ENCODE measurements around the gene SLC46A1.

Gene SLC46A1

DNA sequence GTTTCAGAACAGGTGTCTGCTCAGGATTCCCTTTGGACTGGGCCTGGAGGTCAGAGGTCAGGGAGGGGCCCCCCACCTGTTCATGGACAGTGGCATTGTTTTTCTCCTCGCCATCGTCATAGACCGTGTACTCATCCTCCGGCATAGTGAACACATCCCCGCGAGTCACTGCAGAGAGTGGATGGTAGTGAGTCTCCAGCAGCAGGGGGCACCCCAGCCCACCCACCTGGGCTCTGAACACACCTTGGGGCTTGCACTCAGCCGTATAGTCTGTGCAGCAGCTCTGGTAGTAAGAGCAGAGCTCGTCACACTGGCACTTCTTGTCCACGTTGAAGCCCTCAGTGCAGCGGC lies 36.4 kb downstream of the SLC46A1 start:
- no peak overlapping the region for H4K91ac ChIP-seq (ENCODE audit: low read depth, low read length, poor library complexity)
- H2BK12ac ChIP-seq (ENCODE audit: low read length) = no peak overlapping the region
- H2AK5ac ChIP-seq (ENCODE audit: low read depth, low read length) = peak overlapping the region; percentile 86
- no peak for DNase-seq (ENCODE audit: low spot score)
- H3K9me3 ChIP-seq (replicated peaks in 1 of 2; ENCODE audit: control insufficient read depth in 2 of 2, insufficient read depth in 1 of 2, low read depth in 1 of 2, low read length in 2 of 2) = no peaks in the 10 kb centered on the region
- H2BK5ac ChIP-seq (ENCODE audit: low read length) = peak overlapping the region; percentile 47
- peak overlapping the region; percentile 48 for H2AFZ ChIP-seq (ENCODE audit: low read length)
- peaks cover 3% of the 10 kb centered on the region for H3K79me1 ChIP-seq (ENCODE audit: low read depth, low read length)
- H3K9ac ChIP-seq (ENCODE audit: low read depth, low read length, poor library complexity) = no peak overlapping the region
- no peak overlapping the region for H3K4me3 ChIP-seq (ENCODE audit: low read length in 2 of 2)
- H3K27ac ChIP-seq (replicated peaks; ENCODE audit: low read length) = peak overlapping the region; percentile 64
- H2BK15ac ChIP-seq (ENCODE audit: low read length) = peak overlapping the region; percentile 69
- H3K14ac ChIP-seq (ENCODE audit: low read length) = peak overlapping the region; percentile 6
- H4K8ac ChIP-seq (ENCODE audit: low read depth, low read length) = no peak overlapping the region
- no peak overlapping the region for H3K23ac ChIP-seq (ENCODE audit: low read depth, low read length, poor library complexity)
- peak overlapping the region; percentile 20 for H3K18ac ChIP-seq (ENCODE audit: low read length)
- no peak overlapping the region for H3K4me2 ChIP-seq (ENCODE audit: insufficient read depth, low read length, poor library complexity, severe bottlenecking)
- H3K4me1 ChIP-seq (ENCODE audit: control insufficient read depth in 2 of 2, insufficient read depth in 1 of 2, low read depth in 1 of 2, low read length in 2 of 2) = peaks cover 24 to 25% of the 10 kb centered on the region in 2 donors
- WGBS, 2 donors (ENCODE audit: extremely low coverage in 2 of 2, insufficient read length in 2 of 2, insufficient replicate concordance in 1 of 2) = no CpG with 5 or more reads among the region's 10 CpGs
- no peak overlapping the region for H3K4ac ChIP-seq (ENCODE audit: low read length)
- peaks cover 0 to 16% (median 0%) of the 10 kb centered on the region in 3 experiments for H3K27me3 ChIP-seq (ENCODE audit: control insufficient read depth in 3 of 3, insufficient read depth in 3 of 3, low read depth in 1 of 3, low read length in 3 of 3)
- no peak overlapping the region for H2BK120ac ChIP-seq (ENCODE audit: low read depth, low read length)
- peaks cover under 1 to 10% of the 10 kb centered on the region in 2 donors for H3K36me3 ChIP-seq (replicated peaks in 1 of 2; ENCODE audit: control insufficient read depth in 2 of 2, insufficient read depth in 2 of 2, low read length in 2 of 2)

GRCh38 chr17:28368915-28369683 lies 36.9 kb downstream of the SLC46A1 start:
- H4K8ac ChIP-seq (ENCODE audit: low read depth, low read length) = no peak overlapping the region
- WGBS, 2 donors (ENCODE audit: extremely low coverage in 2 of 2, insufficient read length in 2 of 2, insufficient replicate concordance in 1 of 2) = no CpG with 5 or more reads among the region's 23 CpGs
- peaks cover 2 to 9% of the 10 kb centered on the region in 2 donors for H3K36me3 ChIP-seq (replicated peaks in 1 of 2; ENCODE audit: control insufficient read depth in 2 of 2, insufficient read depth in 2 of 2, low read length in 2 of 2)
- H3K9ac ChIP-seq (ENCODE audit: low read depth, low read length, poor library complexity) = no peak overlapping the region
- no peak overlapping the region for H3K4me3 ChIP-seq (ENCODE audit: low read length in 2 of 2)
- H3K4me2 ChIP-seq (ENCODE audit: insufficient read depth, low read length, poor library complexity, severe bottlenecking) = no peak overlapping the region
- H2BK120ac ChIP-seq (ENCODE audit: low read depth, low read length) = no peak overlapping the region
- no peak overlapping the region for H2BK12ac ChIP-seq (ENCODE audit: low read length)
- H3K27ac ChIP-seq (replicated peaks; ENCODE audit: low read length) = no peak overlapping the region
- peaks cover 0 to 16% (median 0%) of the 10 kb centered on the region in 3 experiments for H3K27me3 ChIP-seq (ENCODE audit: control insufficient read depth in 3 of 3, insufficient read depth in 3 of 3, low read depth in 1 of 3, low read length in 3 of 3)
- no peak overlapping the region for H3K14ac ChIP-seq (ENCODE audit: low read length)
- no peak overlapping the region for H2AFZ ChIP-seq (ENCODE audit: low read length)
- H3K4me1 ChIP-seq (ENCODE audit: control insufficient read depth in 2 of 2, insufficient read depth in 1 of 2, low read depth in 1 of 2, low read length in 2 of 2) = peaks cover 24 to 25% of the 10 kb centered on the region in 2 donors
- no peak overlapping the region for H2BK5ac ChIP-seq (ENCODE audit: low read length)
- H3K18ac ChIP-seq (ENCODE audit: low read length) = no peak overlapping the region
- no peak for DNase-seq (ENCODE audit: low spot score)
- H2BK15ac ChIP-seq (ENCODE audit: low read length) = no peak overlapping the region
- no peak overlapping the region for H3K4ac ChIP-seq (ENCODE audit: low read length)
- H4K91ac ChIP-seq (ENCODE audit: low read depth, low read length, poor library complexity) = no peak overlapping the region
- H3K79me1 ChIP-seq (ENCODE audit: low read depth, low read length) = no peaks in the 10 kb centered on the region
- no peak overlapping the region for H3K23ac ChIP-seq (ENCODE audit: low read depth, low read length, poor library complexity)
- peak overlapping the region; percentile 86 for H2AK5ac ChIP-seq (ENCODE audit: low read depth, low read length)
- H3K9me3 ChIP-seq (replicated peaks in 1 of 2; ENCODE audit: control insufficient read depth in 2 of 2, insufficient read depth in 1 of 2, low read depth in 1 of 2, low read length in 2 of 2) = no peaks in the 10 kb centered on the region

DNA sequence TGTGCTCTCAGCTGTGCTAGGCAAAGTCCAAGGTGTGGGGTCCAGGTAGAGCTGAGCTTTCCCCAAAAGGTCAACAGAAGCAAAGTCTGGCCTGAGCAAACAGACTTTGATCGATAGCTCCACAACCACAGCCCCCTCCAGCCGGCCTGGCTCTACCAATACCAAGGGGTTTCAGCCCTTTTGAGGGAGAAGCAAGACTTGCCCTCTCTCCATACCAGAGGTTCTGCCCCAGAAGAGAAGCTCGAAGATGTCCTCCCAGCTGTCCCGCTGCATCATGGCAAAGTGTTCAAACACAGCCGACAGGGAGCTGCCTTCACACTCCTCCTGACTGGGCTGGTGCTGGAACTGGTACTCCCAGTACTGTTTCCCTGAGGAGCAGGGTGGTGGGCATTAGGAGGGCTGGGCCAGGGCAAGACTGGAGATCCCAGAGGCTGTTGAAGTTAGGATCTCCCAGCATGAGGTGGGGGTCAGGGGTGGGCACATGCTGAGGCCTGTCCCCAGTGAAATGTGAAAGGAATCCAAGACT lies 37.6 kb downstream of the SLC46A1 start:
- Histone ChIP-seq H3K79me1 (ENCODE audit: low read depth, low read length) (no peaks in the 10 kb centered on the region), H3K18ac (ENCODE audit: low read length) (no peak overlapping the region), H3K4me2 (ENCODE audit: insufficient read depth, low read length, poor library complexity, severe bottlenecking) (no peak overlapping the region), H2AK5ac (ENCODE audit: low read depth, low read length) (no peak overlapping the region), H4K8ac (ENCODE audit: low read depth, low read length) (no peak overlapping the region), H3K36me3 (replicated peaks in 1 of 2; ENCODE audit: control insufficient read depth in 2 of 2, insufficient read depth in 2 of 2, low read length in 2 of 2) (peaks cover 3 to 14% of the 10 kb centered on the region in 2 donors), H2BK5ac (ENCODE audit: low read length) (no peak overlapping the region), H2BK12ac (ENCODE audit: low read length) (no peak overlapping the region), H3K27ac (replicated peaks; ENCODE audit: low read length) (no peak overlapping the region), H3K4me1 (ENCODE audit: control insufficient read depth in 2 of 2, insufficient read depth in 1 of 2, low read depth in 1 of 2, low read length in 2 of 2) (peaks cover 22 to 25% of the 10 kb centered on the region in 2 donors), H2BK120ac (ENCODE audit: low read depth, low read length) (no peak overlapping the region), H3K9me3 (replicated peaks in 1 of 2; ENCODE audit: control insufficient read depth in 2 of 2, insufficient read depth in 1 of 2, low read depth in 1 of 2, low read length in 2 of 2) (no peaks in the 10 kb centered on the region), H2BK15ac (ENCODE audit: low read length) (no peak overlapping the region), H3K9ac (ENCODE audit: low read depth, low read length, poor library complexity) (no peak overlapping the region), H3K27me3 (ENCODE audit: control insufficient read depth in 3 of 3, insufficient read depth in 3 of 3, low read depth in 1 of 3, low read length in 3 of 3) (peaks cover 0 to 13% (median 0%) of the 10 kb centered on the region in 3 experiments), H3K23ac (ENCODE audit: low read depth, low read length, poor library complexity) (no peak overlapping the region), H4K91ac (ENCODE audit: low read depth, low read length, poor library complexity) (no peak overlapping the region), H3K14ac (ENCODE audit: low read length) (no peak overlapping the region), H2AFZ (ENCODE audit: low read length) (no peak overlapping the region), H3K4me3 (ENCODE audit: low read length in 2 of 2) (no peak overlapping the region), H3K4ac (ENCODE audit: low read length) (no peak overlapping the region)
- no peak for DNase-seq (ENCODE audit: low spot score)
- no CpG with 5 or more reads among the region's 5 CpGs for WGBS, 2 donors (ENCODE audit: extremely low coverage in 2 of 2, insufficient read length in 2 of 2, insufficient replicate concordance in 1 of 2)

- no peak overlapping the region for H3K14ac ChIP-seq (ENCODE audit: low read length)
- H3K4me2 ChIP-seq (ENCODE audit: insufficient read depth, low read length, poor library complexity, severe bottlenecking) = no peak overlapping the region
- no CpG with 5 or more reads among the region's 21 CpGs for WGBS, 2 donors (ENCODE audit: extremely low coverage in 2 of 2, insufficient read length in 2 of 2, insufficient replicate concordance in 1 of 2)
- no peak overlapping the region for H2BK15ac ChIP-seq (ENCODE audit: low read length)
- DNase-seq (ENCODE audit: low spot score) = no peak
- no peak overlapping the region for H2BK5ac ChIP-seq (ENCODE audit: low read length)
- peaks cover 17 to 21% of the 10 kb centered on the region in 2 donors for H3K4me1 ChIP-seq (ENCODE audit: control insufficient read depth in 2 of 2, insufficient read depth in 1 of 2, low read depth in 1 of 2, low read length in 2 of 2)
- H3K23ac ChIP-seq (ENCODE audit: low read depth, low read length, poor library complexity) = no peak overlapping the region
- H3K36me3 ChIP-seq (replicated peaks in 1 of 2; ENCODE audit: control insufficient read depth in 2 of 2, insufficient read depth in 2 of 2, low read length in 2 of 2) = peaks cover 3 to 20% of the 10 kb centered on the region in 2 donors
- H3K9ac ChIP-seq (ENCODE audit: low read depth, low read length, poor library complexity) = no peak overlapping the region
- no peak overlapping the region for H2AK5ac ChIP-seq (ENCODE audit: low read depth, low read length)
- H3K9me3 ChIP-seq (replicated peaks in 1 of 2; ENCODE audit: control insufficient read depth in 2 of 2, insufficient read depth in 1 of 2, low read depth in 1 of 2, low read length in 2 of 2) = no peaks in the 10 kb centered on the region
- H2AFZ ChIP-seq (ENCODE audit: low read length) = no peak overlapping the region
- no peak overlapping the region for H3K27ac ChIP-seq (replicated peaks; ENCODE audit: low read length)
- no peak overlapping the region for H3K4me3 ChIP-seq (ENCODE audit: low read length in 2 of 2)
- peaks cover 0 to 7% (median 0%) of the 10 kb centered on the region in 3 experiments for H3K27me3 ChIP-seq (ENCODE audit: control insufficient read depth in 3 of 3, insufficient read depth in 3 of 3, low read depth in 1 of 3, low read length in 3 of 3)
- no peak overlapping the region for H2BK120ac ChIP-seq (ENCODE audit: low read depth, low read length)
- no peak overlapping the region for H3K4ac ChIP-seq (ENCODE audit: low read length)
- no peak overlapping the region for H4K91ac ChIP-seq (ENCODE audit: low read depth, low read length, poor library complexity)
- no peak overlapping the region for H2BK12ac ChIP-seq (ENCODE audit: low read length)
- no peaks in the 10 kb centered on the region for H3K79me1 ChIP-seq (ENCODE audit: low read depth, low read length)
- H3K18ac ChIP-seq (ENCODE audit: low read length) = no peak overlapping the region
- H4K8ac ChIP-seq (ENCODE audit: low read depth, low read length) = no peak overlapping the region
Measured at GRCh38 chr17:28367641-28368305, 38.2 kb downstream of the SLC46A1 start.

Data from neuronal stem cell (in vitro differentiated cells).